Vagina (tissue), 2 donors: ENCODE results near the gene AIF1. TPM values are rescaled to one million over a fixed set of nuclear protein-coding genes. Genes with fewer than 3 reads are reported as not detected.
A peak's percentile ranks its signal among the peaks of the same experiment; 100 is the strongest.

ENCODE experiments used
- DNase-seq, 2 donors: peaks; one replicate each; pipeline ENCODE4 v3.0.0-alpha.2; 2017; ENCODE audit errors: extremely low spot score in 2 of 2
- H3K27ac ChIP-seq: fragments of 200-600 bp; sonication (generic); one replicate; pipeline ENCODE4 v1.5.1; 2019
- H3K27me3 ChIP-seq: fragments of 200-600 bp; sonication (generic); one replicate; pipeline ENCODE4 v1.5.1; 2019
- H3K36me3 ChIP-seq, 2 donors: fragments of 200-600 bp; sonication (generic); one replicate each; pipeline ENCODE4 v1.5.1; 2017 to 2019
- H3K4me1 ChIP-seq: fragments of 200-600 bp; sonication (generic); one replicate; pipeline ENCODE4 v1.5.1; 2019
- H3K4me3 ChIP-seq, 2 donors: fragments of 200-600 bp; sonication (generic); 1 replicate in 1 of 2; 2 replicates in 1 of 2; pipeline ENCODE4 v1.5.1; 2016 to 2019
- H3K9me3 ChIP-seq: fragments of 200-600 bp; sonication (generic); one replicate; pipeline ENCODE4 v1.5.1; 2019
- CTCF ChIP-seq, 3 experiments: fragments of 450-650 bp in 2 of 3; fragments of 200-600 bp in 1 of 3; sonication (generic) in 1 of 3; IDR thresholded peaks; one replicate each; pipeline ENCODE4 v1.5.1; 2017 to 2019; ENCODE audit warnings: antibody characterized with exemption in 3 of 3, mild to moderate bottlenecking in 2 of 3, moderate library complexity in 2 of 3
- POLR2A ChIP-seq, 2 donors: fragments of 450-650 bp; IDR thresholded peaks; one replicate each; pipeline ENCODE4 v1.6.1; 2017; ENCODE audit warnings: antibody characterized with exemption in 2 of 2, mild to moderate bottlenecking in 2 of 2, moderate library complexity in 2 of 2
- POLR2AphosphoS5 ChIP-seq, 2 donors: sonication (generic); formaldehyde crosslinking; IDR thresholded peaks; one replicate each; pipeline ENCODE4 v1.9.0; 2017; ENCODE audit warnings: antibody characterized with exemption in 2 of 2, mild to moderate bottlenecking in 2 of 2, low read depth in 1 of 2; ENCODE audit not compliant: insufficient read depth in 1 of 2
- intact Hi-C: fragments of 100-400 bp; cut with DNase I; formaldehyde crosslinking; loops from one replicate; pipeline ENCODE4 v1.15.1; 2023
- total RNA-seq: library from RNA; depleted of rRNA; stranded (reverse); fragments of >200 nt; gene quantifications from one replicate; pipeline ENCODE4 v1.2.3, GENCODE V29; 2016

The AIF1 gene
- total RNA-seq, 1 donor from 2014 or later, result 25.0 TPM

GRCh38 chr6:31575952-31576685, 38.9 kb upstream of the AIF1 start:
- no peaks in the 10 kb centered on the region for H3K27me3 ChIP-seq
- no peaks in the 10 kb centered on the region for H3K36me3 ChIP-seq
- DNase-seq, result no peak
- peak overlapping the region; percentile 9 for H3K27ac ChIP-seq
- intact Hi-C loops, result no loop called here
- TF ChIP-seq CTCF (IDR thresholded peaks at IDR 0.05) (no peak), POLR2A (IDR thresholded peaks at IDR 0.05) (no peak), POLR2AphosphoS5 (IDR thresholded peaks at IDR 0.05; ENCODE audit: insufficient read depth in 1 of 2, low read depth in 1 of 2) (no peak)
- peak overlapping the region; percentile 28 to 33 for H3K4me3 ChIP-seq
- H3K9me3 ChIP-seq, result no peaks in the 10 kb centered on the region
- peaks cover 5% of the 10 kb centered on the region for H3K4me1 ChIP-seq

GRCh38 chr6:31576897-31577578, 38.0 kb upstream of the AIF1 start:
- no peak for TF ChIP-seq POLR2AphosphoS5 (IDR thresholded peaks at IDR 0.05; ENCODE audit: insufficient read depth in 1 of 2, low read depth in 1 of 2)
- TF ChIP-seq POLR2A (IDR thresholded peaks at IDR 0.05), result no peak
- no peak for TF ChIP-seq CTCF (IDR thresholded peaks at IDR 0.05)
- DNase-seq, result no peak
- Histone ChIP-seq H3K4me1 (peaks cover 15% of the 10 kb centered on the region), H3K9me3 (no peaks in the 10 kb centered on the region), H3K27ac (no peak overlapping the region), H3K27me3 (no peaks in the 10 kb centered on the region), H3K36me3 (no peaks in the 10 kb centered on the region), H3K4me3 (no peak overlapping the region)
- intact Hi-C loops, result no loop called here

- no peak for DNase-seq
- H3K4me1 ChIP-seq, result peaks cover 20% of the 10 kb centered on the region
- no peak overlapping the region for H3K27ac ChIP-seq
- H3K36me3 ChIP-seq, result no peaks in the 10 kb centered on the region
- no peaks in the 10 kb centered on the region for H3K27me3 ChIP-seq
- TF ChIP-seq POLR2A (IDR thresholded peaks at IDR 0.05) (no peak), CTCF (IDR thresholded peaks at IDR 0.05) (no peak), POLR2AphosphoS5 (IDR thresholded peaks at IDR 0.05; ENCODE audit: insufficient read depth in 1 of 2, low read depth in 1 of 2) (no peak)
- no peak overlapping the region for H3K4me3 ChIP-seq
- H3K9me3 ChIP-seq, result no peaks in the 10 kb centered on the region
- intact Hi-C loops, result no loop called here
Measured at GRCh38 chr6:31577579-31577966, 37.5 kb upstream of the AIF1 start.

- Histone ChIP-seq H3K4me3 (no peak overlapping the region), H3K36me3 (no peaks in the 10 kb centered on the region), H3K9me3 (no peaks in the 10 kb centered on the region), H3K27me3 (no peaks in the 10 kb centered on the region), H3K4me1 (peaks cover 25% of the 10 kb centered on the region), H3K27ac (no peak overlapping the region)
- DNase-seq, result no peak
- intact Hi-C loops, result no loop called here
- no peak for TF ChIP-seq POLR2AphosphoS5 (IDR thresholded peaks at IDR 0.05; ENCODE audit: insufficient read depth in 1 of 2, low read depth in 1 of 2)
- TF ChIP-seq CTCF (IDR thresholded peaks at IDR 0.05), result no peak
- no peak for TF ChIP-seq POLR2A (IDR thresholded peaks at IDR 0.05)
Measured at GRCh38 chr6:31578184-31579118, 36.6 kb upstream of the AIF1 start.
